H1 (cell line): ENCODE data around the gene KLHDC4. TPM values are rescaled to one million over a fixed set of nuclear protein-coding genes. Genes with fewer than 3 reads are reported as not detected.

Experiments
- CTCF ChIA-PET: fragments of 300-600 bp; sonication (Branson Sonifier 250); formaldehyde crosslinking; loops from one replicate; lab custom pipeline; 2021; ENCODE audit not compliant: partially characterized antibody; lab: Charles Lee
- POLR2A ChIA-PET: fragments of 300-600 bp; sonication (Branson Sonifier 250); formaldehyde crosslinking; loops from one replicate; lab custom pipeline; 2021; ENCODE audit warnings: inconsistent platforms; ENCODE audit not compliant: partially characterized antibody; lab: Charles Lee
- DNase-seq, 2 experiments: peaks; one replicate each; pipeline versions ENCODE4 v3.0.0 to v3.0.0-alpha.2; 2010 to 2022; ENCODE audit warnings: low spot score in 2 of 2, low read depth in 1 of 2, mixed read lengths in 1 of 2
- FAIRE-seq: peaks from 2 replicates; lab custom pipeline; 2011; peaks lifted over from hg19 to GRCh38; lab: Jason Lieb, UNC
- H2AFZ ChIP-seq: 2 replicates; pipeline ENCODE4 v1.8.1; 2012; ENCODE audit warnings: low read length, inconsistent platforms
- H2AK5ac ChIP-seq: 2 replicates; pipeline ENCODE4 v1.6.1; 2013; ENCODE audit warnings: low read depth, low read length
- H2BK120ac ChIP-seq: replicated peaks from 2 replicates; pipeline ENCODE3; 2013; ENCODE audit warnings: low read depth, low read length, inconsistent platforms
- H2BK12ac ChIP-seq: 2 replicates; pipeline ENCODE4 v1.6.1; 2013; ENCODE audit warnings: low read depth, low read length
- H2BK15ac ChIP-seq: 2 replicates; pipeline ENCODE4 v1.6.1; 2013; ENCODE audit warnings: low read length
- H2BK20ac ChIP-seq: 2 replicates; pipeline ENCODE4 v1.6.1; 2013; ENCODE audit warnings: low read length
- H2BK5ac ChIP-seq: 2 replicates; pipeline ENCODE4 v1.6.1; 2013; ENCODE audit warnings: low read depth, low read length
- H3K14ac ChIP-seq: 2 replicates; pipeline ENCODE4 v1.6.1; 2013; ENCODE audit warnings: inconsistent platforms; ENCODE audit not compliant: insufficient read length
- H3K18ac ChIP-seq: 2 replicates; pipeline ENCODE4 v1.6.1; 2013; ENCODE audit warnings: low read length; ENCODE audit errors: extremely low read depth
- H3K23ac ChIP-seq: 2 replicates; pipeline ENCODE4 v1.6.1; 2013; ENCODE audit warnings: inconsistent platforms; ENCODE audit not compliant: insufficient read length
- H3K23me2 ChIP-seq: 2 replicates; pipeline ENCODE4 v1.6.1; 2013; ENCODE audit warnings: low read depth, low read length
- H3K27ac ChIP-seq: 2 replicates; pipeline ENCODE4 v1.6.1; 2011; ENCODE audit warnings: low read depth, low read length, inconsistent platforms
- H3K27me3 ChIP-seq, 4 experiments: replicated peaks in 1 of 4; 1 replicate in 1 of 4; 2 replicates in 3 of 4; pipeline versions ENCODE4 v1.6.1 to v1.8.1; 2011 to 2013; ENCODE audit warnings: low read length in 3 of 4, mild to moderate bottlenecking in 3 of 4, inconsistent platforms in 2 of 4, mixed read lengths in 2 of 4, moderate library complexity in 1 of 4; ENCODE audit not compliant: control insufficient read depth in 3 of 4, insufficient read depth in 3 of 4; ENCODE audit errors: extremely low read depth in 1 of 4
- H3K36me3 ChIP-seq, 4 experiments: 2 replicates each; pipeline versions ENCODE4 v1.6.1 to v1.8.1; 2011 to 2013; ENCODE audit warnings: mild to moderate bottlenecking in 4 of 4, low read length in 3 of 4, moderate library complexity in 2 of 4, control low read depth in 1 of 4, inconsistent platforms in 1 of 4; ENCODE audit not compliant: insufficient read depth in 4 of 4, control insufficient read depth in 2 of 4
- H3K4ac ChIP-seq: replicated peaks from 2 replicates; pipeline ENCODE3; 2013; ENCODE audit warnings: low read length, low read depth, mixed read lengths, inconsistent platforms; ENCODE audit not compliant: insufficient read length
- H3K4me1 ChIP-seq, 4 experiments: replicated peaks in 1 of 4; 1 replicate in 1 of 4; 2 replicates in 3 of 4; pipeline versions ENCODE4 v1.6.1 to v1.8.1; 2011 to 2013; ENCODE audit warnings: low read length in 3 of 4, inconsistent platforms in 2 of 4, mixed read lengths in 1 of 4; ENCODE audit not compliant: insufficient read depth in 4 of 4, control insufficient read depth in 3 of 4
- H3K4me2 ChIP-seq, 2 experiments: 2 replicates each; pipeline versions ENCODE4 v1.6.1 to v1.8.1; 2011 to 2013; ENCODE audit warnings: low read depth in 2 of 2, low read length in 2 of 2, control low read depth in 1 of 2, inconsistent platforms in 1 of 2, mild to moderate bottlenecking in 1 of 2; ENCODE audit not compliant: insufficient read depth in 1 of 2
- H3K4me3 ChIP-seq, 4 experiments: fragments of 200-600, 300-600 bp in 1 of 4; sonication (generic), shearing (Covaris generic), sonication (Bioruptor Twin) in 1 of 4; 2 replicates each; pipeline versions ENCODE4 v1.5.1 to v1.8.1; 2011 to 2016; ENCODE audit warnings: low read length in 4 of 4, low read depth in 3 of 4, control low read depth in 2 of 4, inconsistent platforms in 2 of 4, mild to moderate bottlenecking in 2 of 4, mixed read lengths in 1 of 4, moderate library complexity in 1 of 4; ENCODE audit not compliant: insufficient read depth in 2 of 4; ENCODE audit errors: extremely low read depth in 1 of 4
- H3K56ac ChIP-seq: replicated peaks from 2 replicates; pipeline ENCODE3; 2013; ENCODE audit warnings: low read depth, mild to moderate bottlenecking, mixed read lengths, low read length, inconsistent platforms; ENCODE audit not compliant: insufficient read length
- H3K79me1 ChIP-seq: 2 replicates; pipeline ENCODE4 v1.6.1; 2013; ENCODE audit warnings: low read depth, low read length, control low read depth
- H3K79me2 ChIP-seq, 2 experiments: 2 replicates each; pipeline versions ENCODE4 v1.6.1 to v1.8.1; 2012 to 2013; ENCODE audit warnings: low read length in 2 of 2, mild to moderate bottlenecking in 2 of 2, inconsistent platforms in 1 of 2; ENCODE audit not compliant: insufficient read depth in 2 of 2, control insufficient read depth in 1 of 2
- H3K9ac ChIP-seq, 4 experiments: replicated peaks in 1 of 4; 1 replicate in 1 of 4; 2 replicates in 3 of 4; pipeline versions ENCODE4 v1.6.1 to v1.8.1; 2011 to 2013; ENCODE audit warnings: low read depth in 3 of 4, low read length in 3 of 4, control low read depth in 2 of 4, mild to moderate bottlenecking in 2 of 4, moderate library complexity in 2 of 4, inconsistent platforms in 1 of 4; ENCODE audit errors: extremely low read depth in 1 of 4
- H3K9me3 ChIP-seq, 2 experiments: 2 replicates each; pipeline versions ENCODE4 v1.6.1 to v1.8.1; 2012 to 2013; ENCODE audit warnings: mild to moderate bottlenecking in 2 of 2, moderate library complexity in 2 of 2, control low read depth in 1 of 2, inconsistent platforms in 1 of 2, low read depth in 1 of 2, low read length in 1 of 2, mixed read lengths in 1 of 2; ENCODE audit not compliant: insufficient read depth in 2 of 2
- H4K20me1 ChIP-seq, 2 experiments: replicated peaks in 1 of 2; 2 replicates each; pipeline versions ENCODE3 to v1.8.1; 2011 to 2013; ENCODE audit warnings: inconsistent platforms in 2 of 2, low read length in 2 of 2, mild to moderate bottlenecking in 1 of 2; ENCODE audit not compliant: insufficient read depth in 2 of 2, control insufficient read depth in 1 of 2
- H4K5ac ChIP-seq: 2 replicates; pipeline ENCODE4 v1.6.1; 2013; ENCODE audit warnings: low read length, low read depth, mixed read lengths, inconsistent platforms; ENCODE audit not compliant: insufficient read length
- H4K8ac ChIP-seq: 2 replicates; pipeline ENCODE4 v1.8.0; 2013; ENCODE audit warnings: mild to moderate bottlenecking, moderate library complexity, low read length, inconsistent platforms; ENCODE audit not compliant: insufficient read depth; ENCODE audit errors: extremely low read depth
- H4K91ac ChIP-seq: replicated peaks from 2 replicates; pipeline ENCODE3; 2013; ENCODE audit warnings: low read length, mixed read lengths, inconsistent platforms; ENCODE audit not compliant: insufficient read length
- BCL11A ChIP-seq, 2 experiments: IDR thresholded peaks; one replicate each; pipeline ENCODE4 v1.6.1; 2011; ENCODE audit warnings: low read depth in 2 of 2, low read length in 2 of 2, mild to moderate bottlenecking in 2 of 2
- CHD1 ChIP-seq: IDR thresholded peaks from 2 replicates; pipeline ENCODE4 v1.6.1; 2012; ENCODE audit warnings: low read depth, low read length, improper control_type of control experiment
- CTBP2 ChIP-seq: IDR thresholded peaks from 2 replicates; pipeline ENCODE4 v1.7.0; 2011; ENCODE audit warnings: borderline replicate concordance, mild to moderate bottlenecking, moderate library complexity, mixed read lengths, low read length; ENCODE audit not compliant: insufficient read depth, insufficient read length
- KDM4A ChIP-seq: IDR thresholded peaks from one replicate; pipeline ENCODE4 v1.7.1; 2012; ENCODE audit warnings: low read depth, mild to moderate bottlenecking, moderate library complexity, low read length, inconsistent platforms; ENCODE audit not compliant: severe bottlenecking
- NANOG ChIP-seq: IDR thresholded peaks from 2 replicates; pipeline ENCODE4 v1.6.1; 2011; ENCODE audit warnings: low read length, low read depth, mild to moderate bottlenecking, inconsistent platforms; ENCODE audit not compliant: insufficient read depth, poor library complexity, severe bottlenecking
- NRF1 ChIP-seq: IDR thresholded peaks from 2 replicates; pipeline ENCODE4 v1.6.1; 2011; ENCODE audit warnings: mild to moderate bottlenecking, low read depth, low read length, improper control_type of control experiment
- POLR2A ChIP-seq, 2 experiments: IDR thresholded peaks; 1 replicate in 1 of 2; 2 replicates in 1 of 2; pipeline ENCODE4 v1.6.1; 2011; ENCODE audit warnings: low read depth in 2 of 2, low read length in 2 of 2, mild to moderate bottlenecking in 2 of 2; ENCODE audit errors: control extremely low read depth in 1 of 2
- RXRA ChIP-seq: IDR thresholded peaks from 2 replicates; pipeline ENCODE4 v1.6.1; 2011; ENCODE audit warnings: low read depth, mild to moderate bottlenecking, low read length, moderate library complexity; ENCODE audit not compliant: insufficient read depth
- YY1 ChIP-seq: IDR thresholded peaks from 2 replicates; pipeline ENCODE4 v1.6.1; 2011; ENCODE audit warnings: low read depth, mild to moderate bottlenecking, low read length
- WGBS, 2 experiments: shearing (Covaris generic) in 1 of 2; methylation state at CpG; one replicate each; pipeline versions ENCODE4 v1.1.6 to v1.1.7; 2013 to 2015; ENCODE audit warnings: low lambda C conversion rate in 2 of 2, mixed read lengths in 2 of 2, inconsistent platforms in 1 of 2, low coverage in 1 of 2, missing lambda C conversion rate in 1 of 2; ENCODE audit not compliant: insufficient replicate concordance in 2 of 2, insufficient coverage in 1 of 2, insufficient read length in 1 of 2; ENCODE audit errors: extremely low coverage in 1 of 2, missing lambda C conversion rate in 1 of 2; 5-methylcytosine and 5-hydroxymethylcytosine counted together
- polyA plus RNA-seq, 7 experiments: library from polyadenylated mRNA; depleted of rRNA in 3 of 7; stranded (reverse) in 5 of 7; unstranded in 2 of 7; fragments of >200 nt in 5 of 7; fragments of 200-250 nt in 2 of 7; gene quantifications; 1 replicate in 5 of 7; 2 replicates in 1 of 7; 4 replicates in 1 of 7; pipeline versions ENCODE4 v1.2.1 to v1.2.3, GENCODE V29; 2011 to 2013; ENCODE audit warnings: missing spikeins in 2 of 7, mixed read lengths in 2 of 7
- total RNA-seq: library from RNA; stranded (reverse); fragmentation: NEBNext Ultra II Directional; extraction: Animal tissue kit (Norgen Biotek cat#: 25700); gene quantifications from 2 replicates; pipeline ENCODE4 v1.2.1, GENCODE V29; 2021

KLHDC4 gene
- total and polyA plus RNA-seq, 2 of the 8 experiments (the other 6 are each of a cell fraction or from before 2014, with no cell fraction given), result 23.7 to 63.9 TPM

DNA sequence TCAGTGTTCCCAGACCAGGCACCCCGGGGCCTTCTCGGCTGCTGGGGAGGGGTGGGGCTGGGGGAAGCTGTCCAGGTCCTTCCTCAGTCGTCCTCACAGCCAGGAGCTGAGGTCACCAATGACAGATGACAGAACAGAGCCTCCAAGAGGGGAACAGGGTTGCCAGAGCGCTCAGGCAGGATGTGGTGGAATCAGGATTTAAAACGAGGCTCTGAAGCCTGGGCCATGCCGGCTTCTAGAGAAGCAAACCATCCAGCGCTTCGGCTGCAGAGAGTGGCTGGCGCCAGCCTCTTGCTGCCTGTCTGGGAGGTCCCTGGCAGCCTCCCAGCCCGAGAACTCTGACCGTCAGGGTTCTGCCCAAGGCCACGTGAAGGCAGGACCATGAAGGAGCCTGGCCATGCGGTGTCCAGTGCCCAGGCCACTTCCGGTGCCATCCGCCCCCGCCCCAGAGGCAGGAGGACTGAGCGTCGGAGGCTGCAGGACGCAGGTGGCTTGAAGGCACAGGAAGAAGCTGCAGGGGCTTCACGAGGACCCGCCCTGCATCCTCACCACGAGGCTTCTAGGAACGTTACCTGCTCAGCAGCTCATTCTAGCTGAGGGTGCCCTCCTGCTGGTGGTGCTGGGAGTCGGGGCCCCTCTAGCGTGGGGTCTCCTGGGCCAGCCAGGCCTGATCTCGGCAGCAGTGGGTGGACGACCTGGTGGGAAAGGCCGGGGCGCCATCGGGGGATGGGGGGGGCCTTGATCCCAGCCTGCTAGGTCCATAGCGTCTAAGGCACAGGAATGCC, 78.5 kb downstream of the KLHDC4 start:
- H3K4me1 ChIP-seq, result no peaks in the 10 kb centered on the region; a peak in 1 of 7 replicates
- H3K27me3 ChIP-seq, result no peaks in the 10 kb centered on the region
- no peak overlapping the region for H3K4ac ChIP-seq
- no peak overlapping the region for H2AK5ac ChIP-seq
- no peak overlapping the region for H2BK120ac ChIP-seq
- H3K79me1 ChIP-seq, result no peaks in the 10 kb centered on the region
- no peak overlapping the region for H2BK15ac ChIP-seq
- H4K20me1 ChIP-seq, result peaks cover 8 to 12% of the 10 kb centered on the region in 2 experiments
- H3K18ac ChIP-seq, result no peak overlapping the region
- no peak overlapping the region for H3K56ac ChIP-seq
- H4K91ac ChIP-seq, result no peak overlapping the region
- H3K79me2 ChIP-seq, result no peaks in the 10 kb centered on the region
- H4K8ac ChIP-seq, result peak overlapping the region; percentile 25; the same call in 1 of the 2 replicates
- no peak overlapping the region for H3K14ac ChIP-seq
- POLR2A ChIA-PET, result no interaction called here
- no peaks in the 10 kb centered on the region for H3K9me3 ChIP-seq
- H3K4me2 ChIP-seq, result no peak overlapping the region
- H3K4me3 ChIP-seq, result no peak overlapping the region
- no peak overlapping the region for H4K5ac ChIP-seq
- FAIRE-seq (no peak), DNase-seq (no peak)
- H3K9ac ChIP-seq, result no peak overlapping the region
- no peak overlapping the region for H3K23ac ChIP-seq
- no peak overlapping the region for H2BK5ac ChIP-seq
- H2AFZ ChIP-seq, result no peak overlapping the region
- TF ChIP-seq CHD1 (no peak), NRF1 (no peak), NANOG (no peak), POLR2A (IDR thresholded peaks at IDR 0.05; ENCODE audit: control extremely low read depth in 1 of 2, low read depth in 2 of 2, low read length in 2 of 2) (no peak), BCL11A (IDR thresholded peaks at IDR 0.05; ENCODE audit: low read depth in 2 of 2, low read length in 2 of 2) (no peak), YY1 (no peak), CTBP2 (no peak), RXRA (no peak), KDM4A (no peak)
- no peaks in the 10 kb centered on the region for H3K23me2 ChIP-seq
- CTCF ChIA-PET, result interaction anchor here (1.2 to 1.5 kb wide), 2 partner anchors 19 to 24 kb away, joined by 3 read pairs; no protein-coding TSS in a partner anchor
- no peak overlapping the region for H3K27ac ChIP-seq
- no peak overlapping the region for H2BK20ac ChIP-seq
- peaks cover 0 to 7% (median 0%) of the 10 kb centered on the region in 4 experiments; a peak in 1 of 8 replicates for H3K36me3 ChIP-seq
- WGBS, 2 experiments, result 87% methylated on average over 21 of the region's 31 CpGs; no CpG with 5 or more reads in 1 of the 2 experiments
- no peak overlapping the region for H2BK12ac ChIP-seq
